IMR-90 (cell line): ENCODE data around the gene COL25A1. TPM values are rescaled to one million over a fixed set of nuclear protein-coding genes. Genes with fewer than 3 reads are reported as not detected.

Source experiments
- ATAC-seq: fragments of 200-7000 bp; cut with Tn5 transposase; 2 replicates; pipeline ENCODE4 v1.9.1; 2020; ENCODE audit warnings: low read depth, mild to moderate bottlenecking, moderate library complexity
- BruUV-seq: library from RNA; stranded (reverse); fragments of 400-500 nt; replicated peaks from 2 replicates; lab custom pipeline; 2021; lab: Mats Ljungman, UMichigan
- CTCF ChIA-PET: fragments of 300-600 bp; formaldehyde crosslinking; extraction: SDS; loops from one replicate; lab custom pipeline; 2021; ENCODE audit warnings: antibody characterized with exemption; lab: Yijun Ruan, JAX
- POLR2A ChIA-PET: fragments of 300-600 bp; sonication (Branson Sonifier 250); formaldehyde crosslinking; loops from one replicate; lab custom pipeline; 2022; ENCODE audit warnings: antibody characterized with exemption; ENCODE audit not compliant: unreplicated experiment; lab: Charles Lee
- DNase-seq: peaks from one replicate; pipeline ENCODE4 v3.0.0; 2013
- H2AFZ ChIP-seq: replicated peaks from 2 replicates; pipeline ENCODE3; 2013; ENCODE audit warnings: low read length, mild to moderate bottlenecking; ENCODE audit not compliant: poor library complexity
- H2AK5ac ChIP-seq: 2 replicates; pipeline ENCODE4 v1.6.1; 2013; ENCODE audit warnings: low read depth, low read length, inconsistent platforms
- H2AK9ac ChIP-seq: replicated peaks from 2 replicates; pipeline ENCODE3; 2013; ENCODE audit warnings: mild to moderate bottlenecking, low read depth, low read length, moderate library complexity; ENCODE audit not compliant: poor library complexity
- H2BK120ac ChIP-seq: 2 replicates; pipeline ENCODE4 v1.6.1; 2013; ENCODE audit warnings: low read depth, low read length, inconsistent platforms
- H2BK15ac ChIP-seq: 3 replicates; pipeline ENCODE4 v1.6.1; 2013; ENCODE audit warnings: low read depth, low read length, inconsistent platforms
- H2BK20ac ChIP-seq: 2 replicates; pipeline ENCODE4 v1.6.1; 2013; ENCODE audit warnings: low read depth, mild to moderate bottlenecking, inconsistent platforms, low read length, moderate library complexity
- H2BK5ac ChIP-seq: 2 replicates; pipeline ENCODE4 v1.6.1; 2013; ENCODE audit warnings: mild to moderate bottlenecking, low read depth, low read length, inconsistent platforms; ENCODE audit not compliant: poor library complexity, severe bottlenecking
- H3K14ac ChIP-seq: replicated peaks from 2 replicates; pipeline ENCODE4 v1.6.1; 2013; ENCODE audit warnings: low read depth, low read length, inconsistent platforms
- H3K18ac ChIP-seq: 2 replicates; pipeline ENCODE4 v1.6.1; 2013; ENCODE audit warnings: low read depth, low read length, control low read depth
- H3K23ac ChIP-seq: 2 replicates; pipeline ENCODE4 v1.6.1; 2013; ENCODE audit warnings: low read depth, low read length, inconsistent platforms
- H3K27ac ChIP-seq: 2 replicates; pipeline ENCODE4 v1.5.1; 2013; ENCODE audit warnings: mild to moderate bottlenecking, control low read depth, low read length; ENCODE audit not compliant: insufficient read depth
- H3K27me3 ChIP-seq: 2 replicates; pipeline ENCODE4 v1.6.1; 2013; ENCODE audit warnings: low read length; ENCODE audit not compliant: control insufficient read depth, insufficient read depth
- H3K36me3 ChIP-seq: 2 replicates; pipeline ENCODE4 v1.6.1; 2013; ENCODE audit warnings: low read length, mixed read lengths; ENCODE audit not compliant: control insufficient read depth, insufficient read depth
- H3K4ac ChIP-seq: 2 replicates; pipeline ENCODE4 v1.6.1; 2013; ENCODE audit warnings: low read depth, low read length, inconsistent platforms
- H3K4me1 ChIP-seq: 2 replicates; pipeline ENCODE4 v1.6.1; 2013; ENCODE audit warnings: low read length, mixed read lengths; ENCODE audit not compliant: control insufficient read depth, insufficient read depth
- H3K4me2 ChIP-seq: 2 replicates; pipeline ENCODE4 v1.6.1; 2013; ENCODE audit warnings: low read depth, mild to moderate bottlenecking, control low read depth, low read length, moderate library complexity
- H3K4me3 ChIP-seq: 2 replicates; pipeline ENCODE4 v1.5.1; 2013; ENCODE audit warnings: low read depth, mild to moderate bottlenecking, control low read depth, low read length, moderate library complexity; ENCODE audit not compliant: insufficient read depth
- H3K56ac ChIP-seq: 2 replicates; pipeline ENCODE4 v1.6.1; 2013; ENCODE audit warnings: low read length, inconsistent platforms; ENCODE audit not compliant: insufficient read depth; ENCODE audit errors: extremely low read depth
- H3K79me1 ChIP-seq, 2 experiments: 2 replicates each; pipeline ENCODE4 v1.6.1; 2013; ENCODE audit warnings: low read length in 2 of 2, inconsistent platforms in 1 of 2, low read depth in 1 of 2
- H3K9ac ChIP-seq: 2 replicates; pipeline ENCODE4 v1.6.1; 2013; ENCODE audit warnings: low read depth, low read length, control low read depth
- H3K9me1 ChIP-seq: 2 replicates; pipeline ENCODE4 v1.6.1; 2013; ENCODE audit warnings: low read length, inconsistent platforms; ENCODE audit not compliant: insufficient read depth
- H3K9me3 ChIP-seq: 2 replicates; pipeline ENCODE4 v1.6.1; 2013; ENCODE audit warnings: low read length; ENCODE audit not compliant: control insufficient read depth, insufficient read depth
- H4K20me1 ChIP-seq: 2 replicates; pipeline ENCODE4 v1.6.1; 2013; ENCODE audit warnings: low read length, inconsistent platforms; ENCODE audit not compliant: insufficient read depth
- H4K5ac ChIP-seq: 2 replicates; pipeline ENCODE4 v1.6.1; 2013; ENCODE audit warnings: mild to moderate bottlenecking, low read depth, low read length, control low read depth
- H4K8ac ChIP-seq, 2 experiments: 2 replicates each; pipeline ENCODE4 v1.6.1; 2013; ENCODE audit warnings: low read depth in 2 of 2, low read length in 2 of 2, control low read depth in 1 of 2, inconsistent platforms in 1 of 2
- H4K91ac ChIP-seq: 2 replicates; pipeline ENCODE4 v1.6.1; 2013; ENCODE audit warnings: low read depth, low read length, inconsistent platforms; ENCODE audit not compliant: insufficient read depth
- CHD1 ChIP-seq: IDR thresholded peaks from 2 replicates; pipeline ENCODE4 v1.6.1; 2012; ENCODE audit warnings: low read depth, low read length, improper control_type of control experiment
- FOS ChIP-seq: fragments of 150-350 bp; IDR thresholded peaks from 2 replicates; pipeline ENCODE4 v1.6.1; 2016; ENCODE audit warnings: low read depth, low read length
- MXI1 ChIP-seq: IDR thresholded peaks from 2 replicates; pipeline ENCODE4 v1.6.1; 2012; ENCODE audit warnings: low read depth, mild to moderate bottlenecking, low read length, moderate library complexity, borderline replicate concordance
- NFE2L2 ChIP-seq: fragments of 150-350 bp; IDR thresholded peaks from 2 replicates; pipeline ENCODE4 v1.6.1; 2016; ENCODE audit warnings: low read depth, mild to moderate bottlenecking, low read length
- RAD21 ChIP-seq: IDR thresholded peaks from 2 replicates; pipeline ENCODE4 v1.6.1; 2012; ENCODE audit warnings: low read length, improper control_type of control experiment
- RCOR1 ChIP-seq: IDR thresholded peaks from 2 replicates; pipeline ENCODE4 v1.6.1; 2012; ENCODE audit warnings: mild to moderate bottlenecking, low read length, improper control_type of control experiment; ENCODE audit not compliant: insufficient replicate concordance
- SMC3 ChIP-seq: fragments of 150-350 bp; IDR thresholded peaks from 2 replicates; pipeline ENCODE4 v1.6.1; 2016; ENCODE audit warnings: low read depth, mild to moderate bottlenecking, antibody characterized with exemption, low read length, moderate library complexity
- WGBS, 2 experiments: methylation state at CpG; one replicate each; pipeline versions ENCODE4 v1.1.5 to v1.1.7; 2013; ENCODE audit warnings: missing lambda C conversion rate in 2 of 2; ENCODE audit not compliant: insufficient read length in 1 of 2; ENCODE audit errors: extremely low coverage in 2 of 2; 5-methylcytosine and 5-hydroxymethylcytosine counted together
- dilution Hi-C: fragments of 300-500 bp; cut with HindIII; formaldehyde crosslinking; loops from one replicate; pipeline ENCODE4 v1.14.3; 2018; ENCODE audit warnings: low sequenced_read_pairs; ENCODE audit not compliant: unreplicated experiment
- in situ Hi-C: fragments of 300-500 bp; cut with MboI; formaldehyde crosslinking; loops from 3 replicates; pipeline ENCODE4 v1.14.3; 2019; ENCODE audit warnings: low sequenced_read_pairs, inconsistent platforms, mixed read lengths
- intact Hi-C: fragments of 100-400 bp; cut with micrococcal nuclease; formaldehyde crosslinking; loops from 2 replicates; pipeline ENCODE4 v1.10.0; 2022
- polyA plus RNA-seq, 3 experiments: library from polyadenylated mRNA; depleted of rRNA; stranded (reverse); fragments of >200 nt; gene quantifications; 2 replicates each; pipeline ENCODE4 v1.2.3, GENCODE V29; 2012; ENCODE audit warnings: low replicate concordance in 1 of 3
- total RNA-seq: library from RNA; depleted of rRNA; stranded (reverse); fragments of >200 nt; gene quantifications from 2 replicates; pipeline ENCODE4 v1.2.3, GENCODE V29; 2012
- TF ChIP-seq, protein P1 (sequence below): conservative IDR thresholded peaks from 2 replicates; pipeline ENCODE4 v1.5.1; 2012; ENCODE audit warnings: mild to moderate bottlenecking, low read depth, low read length, improper control_type of control experiment
- TF ChIP-seq, protein P2 (sequence below): fragments of 150-350 bp; IDR thresholded peaks from 2 replicates; pipeline ENCODE4 v1.6.1; 2016; ENCODE audit warnings: low read depth, mild to moderate bottlenecking, low read length, moderate library complexity, borderline replicate concordance

The COL25A1 gene
- total and polyA plus RNA-seq, 2 of the 4 experiments (the other 2 are of a cell fraction): under 0.01 to 0.05 TPM

DNA sequence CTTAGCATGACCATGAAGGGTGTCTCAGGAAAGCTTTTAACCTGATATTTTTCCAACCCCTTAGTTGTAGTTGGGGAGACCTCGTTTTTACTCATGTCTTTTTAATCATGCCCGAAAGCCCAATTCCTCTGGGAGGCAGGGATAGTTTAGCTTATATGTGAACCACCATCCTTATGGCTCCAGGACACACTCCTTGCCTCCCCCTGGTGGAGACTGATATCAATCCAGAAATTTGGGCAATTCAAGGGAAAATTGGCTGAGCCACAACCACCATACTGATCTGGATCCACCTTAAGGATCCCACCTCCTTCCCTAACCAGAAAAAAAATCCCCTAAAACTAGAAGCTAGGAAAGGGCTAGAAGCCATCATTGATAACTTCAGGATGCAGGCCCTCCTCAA, 13.4 kb upstream of the COL25A1 start:
- Histone ChIP-seq H2BK5ac (no peak overlapping the region), H4K8ac (no peak overlapping the region), H2BK120ac (no peak overlapping the region), H4K91ac (no peak overlapping the region), H2AFZ (no peak overlapping the region), H2BK15ac (no peak overlapping the region), H3K27ac (no peak overlapping the region), H3K9ac (no peak overlapping the region), H2AK9ac (no peak overlapping the region), H3K9me3 (peaks cover 3% of the 10 kb centered on the region; the same call in 1 of the 2 replicates), H3K23ac (no peak overlapping the region), H3K27me3 (no peaks in the 10 kb centered on the region), H3K56ac (no peak overlapping the region), H3K79me1 (no peaks in the 10 kb centered on the region), H3K4me3 (no peak overlapping the region), H3K9me1 (no peaks in the 10 kb centered on the region), H3K18ac (no peak overlapping the region), H4K20me1 (no peaks in the 10 kb centered on the region), H2BK20ac (no peak overlapping the region), H3K4me2 (no peak overlapping the region), H3K36me3 (no peaks in the 10 kb centered on the region), H2AK5ac (no peak overlapping the region), H3K14ac (no peak overlapping the region), H3K4me1 (no peaks in the 10 kb centered on the region), H3K4ac (no peak overlapping the region), H4K5ac (no peak overlapping the region)
- WGBS, 2 experiments: no CpG with 5 or more reads among the region's 2 CpGs
- ATAC-seq: 0 out of 2 replicates have a peak, but pooled peaks have one; percentile 46
- dilution Hi-C loops: no loop called here
- ChIA-PET CTCF (interaction anchor here (0.6 to 1.2 kb wide), 4 partner anchors 9 to 484 kb away, joined by 3 to 7 read pairs (median 4); no protein-coding TSS in a partner anchor), POLR2A (no interaction called here)
- in situ Hi-C loops: no loop called here
- TF ChIP-seq SMC3: peak; percentile 53
- no peak for TF ChIP-seq CHD1
- TF ChIP-seq RCOR1: no peak
- TF ChIP-seq, protein P1, sequence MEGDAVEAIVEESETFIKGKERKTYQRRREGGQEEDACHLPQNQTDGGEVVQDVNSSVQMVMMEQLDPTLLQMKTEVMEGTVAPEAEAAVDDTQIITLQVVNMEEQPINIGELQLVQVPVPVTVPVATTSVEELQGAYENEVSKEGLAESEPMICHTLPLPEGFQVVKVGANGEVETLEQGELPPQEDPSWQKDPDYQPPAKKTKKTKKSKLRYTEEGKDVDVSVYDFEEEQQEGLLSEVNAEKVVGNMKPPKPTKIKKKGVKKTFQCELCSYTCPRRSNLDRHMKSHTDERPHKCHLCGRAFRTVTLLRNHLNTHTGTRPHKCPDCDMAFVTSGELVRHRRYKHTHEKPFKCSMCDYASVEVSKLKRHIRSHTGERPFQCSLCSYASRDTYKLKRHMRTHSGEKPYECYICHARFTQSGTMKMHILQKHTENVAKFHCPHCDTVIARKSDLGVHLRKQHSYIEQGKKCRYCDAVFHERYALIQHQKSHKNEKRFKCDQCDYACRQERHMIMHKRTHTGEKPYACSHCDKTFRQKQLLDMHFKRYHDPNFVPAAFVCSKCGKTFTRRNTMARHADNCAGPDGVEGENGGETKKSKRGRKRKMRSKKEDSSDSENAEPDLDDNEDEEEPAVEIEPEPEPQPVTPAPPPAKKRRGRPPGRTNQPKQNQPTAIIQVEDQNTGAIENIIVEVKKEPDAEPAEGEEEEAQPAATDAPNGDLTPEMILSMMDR: peak; percentile 50
- no peak for TF ChIP-seq NFE2L2
- TF ChIP-seq RAD21: peak; percentile 37
- no peak for TF ChIP-seq MXI1
- TF ChIP-seq, protein P2, sequence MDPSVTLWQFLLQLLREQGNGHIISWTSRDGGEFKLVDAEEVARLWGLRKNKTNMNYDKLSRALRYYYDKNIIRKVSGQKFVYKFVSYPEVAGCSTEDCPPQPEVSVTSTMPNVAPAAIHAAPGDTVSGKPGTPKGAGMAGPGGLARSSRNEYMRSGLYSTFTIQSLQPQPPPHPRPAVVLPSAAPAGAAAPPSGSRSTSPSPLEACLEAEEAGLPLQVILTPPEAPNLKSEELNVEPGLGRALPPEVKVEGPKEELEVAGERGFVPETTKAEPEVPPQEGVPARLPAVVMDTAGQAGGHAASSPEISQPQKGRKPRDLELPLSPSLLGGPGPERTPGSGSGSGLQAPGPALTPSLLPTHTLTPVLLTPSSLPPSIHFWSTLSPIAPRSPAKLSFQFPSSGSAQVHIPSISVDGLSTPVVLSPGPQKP: no peak
- TF ChIP-seq FOS: no peak
- DNase-seq: peak; percentile 15
- no TSS peak for BruUV-seq
- intact Hi-C loops: loop anchor here (1.0 kb wide), 1 partner anchor 482 kb away; no protein-coding TSS in a partner anchor
